ENCODE measurements around the gene HYAL2.

- no peak for TF ChIP-seq CTCF (IDR thresholded peaks at IDR 0.05; ENCODE audit: low read depth, low read length, missing input control)
- TF ChIP-seq RXRA (IDR thresholded peaks at IDR 0.05) = no peak
- TF ChIP-seq JUND (IDR thresholded peaks at IDR 0.05) = no peak
- TF ChIP-seq ATF3 (IDR thresholded peaks at IDR 0.05) = no peak
- no peak for TF ChIP-seq GABPA (IDR thresholded peaks at IDR 0.05 in 1 of 2, conservative IDR thresholded peaks at IDR 0.05 in 1 of 2)
- no peak for TF ChIP-seq TAF1 (conservative IDR thresholded peaks at IDR 0.05)
- no peak for TF ChIP-seq MAX (IDR thresholded peaks at IDR 0.05)
- TF ChIP-seq EGR1 (IDR thresholded peaks at IDR 0.05; ENCODE audit: low read depth in 2 of 2) = no peak
- TF ChIP-seq RAD21 (IDR thresholded peaks at IDR 0.05) = no peak
- TF ChIP-seq REST (IDR thresholded peaks at IDR 0.05) = no peak
Observed at GRCh38 chr3:50273689-50274065, 48.9 kb downstream of the HYAL2 start.

All from liver (tissue), 3 donors.